Esophagus (tissue), 2 donors: ENCODE results near the gene SLC45A2. TPM values are rescaled to one million over a fixed set of nuclear protein-coding genes. Genes with fewer than 3 reads are reported as not detected.

Experiments used
- H3K27ac ChIP-seq, 2 donors: one replicate each; pipeline ENCODE4 v1.5.1; 2013; ENCODE audit warnings: low read depth in 2 of 2, mild to moderate bottlenecking in 2 of 2, inconsistent platforms in 1 of 2, low read length in 1 of 2, moderate library complexity in 1 of 2
- H3K27me3 ChIP-seq, 2 donors: one replicate each; pipeline ENCODE4 v1.6.1; 2013; ENCODE audit warnings: low read length in 2 of 2, control low read depth in 1 of 2, mild to moderate bottlenecking in 1 of 2; ENCODE audit not compliant: insufficient read depth in 2 of 2, control insufficient read depth in 1 of 2
- H3K36me3 ChIP-seq, 2 donors: one replicate each; pipeline ENCODE4 v1.6.1; 2013; ENCODE audit warnings: low read length in 1 of 2; ENCODE audit not compliant: control insufficient read depth in 2 of 2, insufficient read depth in 2 of 2
- H3K4me1 ChIP-seq, 2 donors: one replicate each; pipeline ENCODE4 v1.6.1; 2013; ENCODE audit warnings: low read length in 1 of 2; ENCODE audit not compliant: control insufficient read depth in 2 of 2, insufficient read depth in 2 of 2
- H3K4me3 ChIP-seq, 2 donors: one replicate each; pipeline ENCODE4 v1.5.1; 2013; ENCODE audit warnings: low read length in 2 of 2, mild to moderate bottlenecking in 2 of 2, low read depth in 1 of 2, moderate library complexity in 1 of 2
- H3K9me3 ChIP-seq, 2 donors: one replicate each; pipeline ENCODE4 v1.6.1; 2013; ENCODE audit warnings: mild to moderate bottlenecking in 2 of 2, low read depth in 1 of 2, low read length in 1 of 2, moderate library complexity in 1 of 2; ENCODE audit not compliant: control insufficient read depth in 2 of 2, insufficient read depth in 1 of 2
- WGBS, 2 donors: extraction: QIAGEN DNeasy Blood & Tissue Kit; methylation state at CpG; one replicate each; pipeline ENCODE4 v1.1.7; 2013; 5-methylcytosine and 5-hydroxymethylcytosine counted together
- polyA plus RNA-seq, 2 donors: library from polyadenylated mRNA; stranded (reverse); fragments of 200-250 nt; gene quantifications; one replicate each; pipeline ENCODE4 v1.2.3, GENCODE V29; 2013
- donor health status: healthy with polysubstance abuse.
- donor health status: Bipolar disorder and iron deficiency.

SLC45A2 gene
- polyA plus RNA-seq, 2 donors: not detected

- Histone ChIP-seq H3K27ac (no peak overlapping the region), H3K4me3 (no peak overlapping the region), H3K36me3 (no peaks in the 10 kb centered on the region), H3K9me3 (no peaks in the 10 kb centered on the region), H3K4me1 (peaks cover 0 to 4% of the 10 kb centered on the region in 2 donors), H3K27me3 (no peaks in the 10 kb centered on the region)
- WGBS, 2 donors: 54 to 72% methylated on average over 1 of the region's 1 CpG
These were observed 8.2 kb downstream of the SLC45A2 start for GRCh38 chr5:33976307-33976706.

- Histone ChIP-seq H3K36me3 (no peaks in the 10 kb centered on the region), H3K4me3 (no peak overlapping the region), H3K9me3 (no peaks in the 10 kb centered on the region), H3K4me1 (peaks cover 0 to 1% of the 10 kb centered on the region in 2 donors), H3K27me3 (no peaks in the 10 kb centered on the region), H3K27ac (no peak overlapping the region)
- 27 to 33% methylated on average over 5 of the region's 5 CpGs for WGBS, 2 donors
These were observed 8.6 kb downstream of the SLC45A2 start for GRCh38 chr5:33975852-33976251.

- no peak overlapping the region for H3K27ac ChIP-seq
- H3K4me1 ChIP-seq: no peaks in the 10 kb centered on the region
- H3K4me3 ChIP-seq: no peak overlapping the region
- no peaks in the 10 kb centered on the region for H3K9me3 ChIP-seq
- WGBS, 2 donors: 57 to 62% methylated on average over 2 of the region's 2 CpGs
- no peaks in the 10 kb centered on the region for H3K27me3 ChIP-seq
- H3K36me3 ChIP-seq: no peaks in the 10 kb centered on the region
These were observed 11.2 kb downstream of the SLC45A2 start for GRCh38 chr5:33973271-33973670.

- Histone ChIP-seq H3K27ac (no peak overlapping the region), H3K27me3 (no peaks in the 10 kb centered on the region), H3K36me3 (no peaks in the 10 kb centered on the region), H3K4me3 (no peak overlapping the region), H3K4me1 (no peaks in the 10 kb centered on the region), H3K9me3 (no peaks in the 10 kb centered on the region)
- WGBS, 2 donors: 48 to 50% methylated on average over 10 of the region's 10 CpGs
These were observed 14.7 kb downstream of the SLC45A2 start for GRCh38 chr5:33969572-33970452.

- no peak overlapping the region for H3K27ac ChIP-seq
- H3K27me3 ChIP-seq: no peaks in the 10 kb centered on the region
- no peaks in the 10 kb centered on the region for H3K9me3 ChIP-seq
- H3K4me1 ChIP-seq: no peaks in the 10 kb centered on the region
- WGBS, 2 donors: 56 to 67% methylated on average over 3 of the region's 3 CpGs
- H3K4me3 ChIP-seq: no peak overlapping the region
- no peaks in the 10 kb centered on the region for H3K36me3 ChIP-seq
These were observed 16.1 kb downstream of the SLC45A2 start for GRCh38 chr5:33968211-33969005.

GRCh38 chr5:33966805-33967204, 17.7 kb downstream of the SLC45A2 start:
- no peaks in the 10 kb centered on the region for H3K27me3 ChIP-seq
- H3K4me3 ChIP-seq: no peak overlapping the region
- 54 to 55% methylated on average over 2 of the region's 2 CpGs for WGBS, 2 donors
- no peak overlapping the region for H3K27ac ChIP-seq
- no peaks in the 10 kb centered on the region for H3K4me1 ChIP-seq
- no peaks in the 10 kb centered on the region for H3K36me3 ChIP-seq
- no peaks in the 10 kb centered on the region for H3K9me3 ChIP-seq

GRCh38 chr5:33964132-33964700, 20.3 kb downstream of the SLC45A2 start:
- Histone ChIP-seq H3K36me3 (no peaks in the 10 kb centered on the region), H3K4me3 (no peak overlapping the region), H3K9me3 (no peaks in the 10 kb centered on the region), H3K4me1 (no peaks in the 10 kb centered on the region), H3K27ac (no peak overlapping the region), H3K27me3 (no peaks in the 10 kb centered on the region)
- 74 to 75% methylated on average over 2 of the region's 2 CpGs for WGBS, 2 donors

GRCh38 chr5:33958176-33958575, 26.3 kb downstream of the SLC45A2 start:
- Histone ChIP-seq H3K4me1 (no peaks in the 10 kb centered on the region), H3K9me3 (peaks cover 0 to 4% of the 10 kb centered on the region in 2 donors), H3K4me3 (no peak overlapping the region), H3K27ac (no peak overlapping the region), H3K27me3 (no peaks in the 10 kb centered on the region), H3K36me3 (no peaks in the 10 kb centered on the region)
- WGBS, 2 donors: 58 to 65% methylated on average over 2 of the region's 2 CpGs

- H3K9me3 ChIP-seq: peaks cover 0 to 4% of the 10 kb centered on the region in 2 donors
- WGBS, 2 donors: 64 to 70% methylated on average over 2 of the region's 2 CpGs
- H3K27me3 ChIP-seq: no peaks in the 10 kb centered on the region
- H3K4me1 ChIP-seq: no peaks in the 10 kb centered on the region
- no peaks in the 10 kb centered on the region for H3K36me3 ChIP-seq
- H3K4me3 ChIP-seq: no peak overlapping the region
- H3K27ac ChIP-seq: no peak overlapping the region
These were observed 26.8 kb downstream of the SLC45A2 start for GRCh38 chr5:33957577-33958150.
